Neural progenitor cell (in vitro differentiated cells): ENCODE data around the gene BMP7.

Source experiments
- EZH2 ChIP-seq: fragments of 200-600 bp; sonication (generic); IDR thresholded peaks from 2 replicates; pipeline ENCODE4 v1.6.1; 2017; ENCODE audit warnings: antibody characterized with exemption, mild to moderate bottlenecking, moderate library complexity
- TF ChIP-seq, protein P1 (sequence below): fragments of 200-600 bp; sonication (generic); IDR thresholded peaks from 2 replicates; pipeline ENCODE4 v1.5.1; 2017; ENCODE audit warnings: antibody characterized with exemption, mild to moderate bottlenecking

- TF ChIP-seq, protein P1, sequence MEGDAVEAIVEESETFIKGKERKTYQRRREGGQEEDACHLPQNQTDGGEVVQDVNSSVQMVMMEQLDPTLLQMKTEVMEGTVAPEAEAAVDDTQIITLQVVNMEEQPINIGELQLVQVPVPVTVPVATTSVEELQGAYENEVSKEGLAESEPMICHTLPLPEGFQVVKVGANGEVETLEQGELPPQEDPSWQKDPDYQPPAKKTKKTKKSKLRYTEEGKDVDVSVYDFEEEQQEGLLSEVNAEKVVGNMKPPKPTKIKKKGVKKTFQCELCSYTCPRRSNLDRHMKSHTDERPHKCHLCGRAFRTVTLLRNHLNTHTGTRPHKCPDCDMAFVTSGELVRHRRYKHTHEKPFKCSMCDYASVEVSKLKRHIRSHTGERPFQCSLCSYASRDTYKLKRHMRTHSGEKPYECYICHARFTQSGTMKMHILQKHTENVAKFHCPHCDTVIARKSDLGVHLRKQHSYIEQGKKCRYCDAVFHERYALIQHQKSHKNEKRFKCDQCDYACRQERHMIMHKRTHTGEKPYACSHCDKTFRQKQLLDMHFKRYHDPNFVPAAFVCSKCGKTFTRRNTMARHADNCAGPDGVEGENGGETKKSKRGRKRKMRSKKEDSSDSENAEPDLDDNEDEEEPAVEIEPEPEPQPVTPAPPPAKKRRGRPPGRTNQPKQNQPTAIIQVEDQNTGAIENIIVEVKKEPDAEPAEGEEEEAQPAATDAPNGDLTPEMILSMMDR = no peak
- TF ChIP-seq EZH2 = no peak
These were observed 42.2 kb upstream of the BMP7 start for GRCh38 chr20:57308451-57309271.
